Measurements from ENCODE around the gene CRY1. TPM values are rescaled to one million over a fixed set of nuclear protein-coding genes. Genes with fewer than 3 reads are reported as not detected.

Gene CRY1
- total and polyA plus RNA-seq, 9 of the 15 experiments (the other 6 are each of a cell fraction or from before 2014, with no cell fraction given): 8.7 to 33.3 (median 25.2) TPM

DNA sequence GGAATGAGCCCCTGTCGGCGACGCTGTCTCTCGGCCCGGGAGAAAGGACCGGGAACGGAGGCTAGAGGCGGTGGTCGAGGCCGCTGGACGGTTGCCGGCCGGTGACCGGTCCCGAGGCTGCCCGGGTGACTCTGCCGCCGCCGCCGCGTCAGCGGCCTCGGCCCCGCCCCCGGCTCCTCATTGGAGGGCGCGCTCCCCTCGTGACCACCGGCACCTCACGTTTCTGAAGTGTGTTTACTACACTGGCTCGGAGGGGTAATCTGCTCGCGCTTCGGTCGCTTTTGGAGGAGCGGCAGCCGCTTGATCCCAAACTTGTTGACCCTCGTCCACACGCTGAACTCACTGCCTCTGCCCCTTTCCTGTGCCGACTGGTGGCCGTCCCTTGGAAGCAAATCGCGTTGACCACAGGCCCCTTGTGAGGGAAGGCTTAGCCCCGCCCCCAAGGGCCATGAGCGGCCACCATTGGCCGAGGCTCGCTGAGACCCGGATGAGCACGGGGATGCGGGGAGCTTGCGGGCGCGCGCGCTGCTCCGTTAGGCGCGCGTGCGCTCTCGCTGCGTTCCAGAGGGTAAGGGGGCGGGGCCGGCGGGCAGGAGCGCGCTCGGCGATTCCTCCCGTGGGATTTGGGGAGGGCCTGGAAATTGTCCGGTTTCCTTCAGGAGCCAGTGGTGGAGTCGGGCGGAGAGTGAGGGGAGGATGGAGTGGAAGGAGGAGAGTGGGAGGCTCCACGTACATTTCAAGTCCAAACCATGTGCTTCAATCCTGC lies at the start of gene CRY1 (continued):
- TF ChIP-seq YY1 (IDR thresholded peaks at IDR 0.05; ENCODE audit: borderline replicate concordance in 1 of 3, control insufficient read depth in 1 of 3, extremely low read depth in 1 of 3, insufficient read depth in 3 of 3, insufficient read length in 1 of 3, insufficient replicate concordance in 2 of 3, low read depth in 1 of 3, low read length in 2 of 3) (peak in 1 of 3 experiments; percentile 30), TAF15 (IDR thresholded peaks at IDR 0.05; ENCODE audit: low read depth, low read length) (no peak), HDAC2 (IDR thresholded peaks at IDR 0.05) (0 out of 2 replicates have a peak, but pooled peaks have one; percentile 39), FOXJ3 (CRISPR knock-in tag; IDR thresholded peaks at IDR 0.05) (no peak), PHF20 (IDR thresholded peaks at IDR 0.05; ENCODE audit: partially characterized antibody) (peak; percentile 29), NFIC (IDR thresholded peaks at IDR 0.05) (peak; percentile 83), NR2F6 (CRISPR knock-in tag; IDR thresholded peaks at IDR 0.05) (no peak), HDAC1 (IDR thresholded peaks at IDR 0.05) (peak in 1 of 2 experiments; percentile 89; a peak in 2 of 4 replicates), MCM7 (IDR thresholded peaks at IDR 0.05) (no peak), MYBL2 (IDR thresholded peaks at IDR 0.05; ENCODE audit: low read depth) (no peak), MYBL2 (CRISPR knock-in tag; IDR thresholded peaks at IDR 0.05; ENCODE audit: borderline replicate concordance) (no peak), ZSCAN32 (CRISPR knock-in tag; IDR thresholded peaks at IDR 0.05) (0 out of 2 replicates have a peak, but pooled peaks have one; percentile 15)
- TF ChIP-seq, protein P1, sequence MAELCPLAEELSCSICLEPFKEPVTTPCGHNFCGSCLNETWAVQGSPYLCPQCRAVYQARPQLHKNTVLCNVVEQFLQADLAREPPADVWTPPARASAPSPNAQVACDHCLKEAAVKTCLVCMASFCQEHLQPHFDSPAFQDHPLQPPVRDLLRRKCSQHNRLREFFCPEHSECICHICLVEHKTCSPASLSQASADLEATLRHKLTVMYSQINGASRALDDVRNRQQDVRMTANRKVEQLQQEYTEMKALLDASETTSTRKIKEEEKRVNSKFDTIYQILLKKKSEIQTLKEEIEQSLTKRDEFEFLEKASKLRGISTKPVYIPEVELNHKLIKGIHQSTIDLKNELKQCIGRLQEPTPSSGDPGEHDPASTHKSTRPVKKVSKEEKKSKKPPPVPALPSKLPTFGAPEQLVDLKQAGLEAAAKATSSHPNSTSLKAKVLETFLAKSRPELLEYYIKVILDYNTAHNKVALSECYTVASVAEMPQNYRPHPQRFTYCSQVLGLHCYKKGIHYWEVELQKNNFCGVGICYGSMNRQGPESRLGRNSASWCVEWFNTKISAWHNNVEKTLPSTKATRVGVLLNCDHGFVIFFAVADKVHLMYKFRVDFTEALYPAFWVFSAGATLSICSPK (IDR thresholded peaks at IDR 0.05; ENCODE audit: borderline replicate concordance): no peak
- TF ChIP-seq, protein P2, sequence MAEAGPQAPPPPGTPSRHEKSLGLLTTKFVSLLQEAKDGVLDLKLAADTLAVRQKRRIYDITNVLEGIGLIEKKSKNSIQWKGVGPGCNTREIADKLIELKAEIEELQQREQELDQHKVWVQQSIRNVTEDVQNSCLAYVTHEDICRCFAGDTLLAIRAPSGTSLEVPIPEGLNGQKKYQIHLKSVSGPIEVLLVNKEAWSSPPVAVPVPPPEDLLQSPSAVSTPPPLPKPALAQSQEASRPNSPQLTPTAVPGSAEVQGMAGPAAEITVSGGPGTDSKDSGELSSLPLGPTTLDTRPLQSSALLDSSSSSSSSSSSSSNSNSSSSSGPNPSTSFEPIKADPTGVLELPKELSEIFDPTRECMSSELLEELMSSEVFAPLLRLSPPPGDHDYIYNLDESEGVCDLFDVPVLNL (CRISPR knock-in tag; IDR thresholded peaks at IDR 0.05; ENCODE audit: low read depth): 0 out of 2 replicates have a peak, but pooled peaks have one; percentile 33
- TF ChIP-seq, protein P3, sequence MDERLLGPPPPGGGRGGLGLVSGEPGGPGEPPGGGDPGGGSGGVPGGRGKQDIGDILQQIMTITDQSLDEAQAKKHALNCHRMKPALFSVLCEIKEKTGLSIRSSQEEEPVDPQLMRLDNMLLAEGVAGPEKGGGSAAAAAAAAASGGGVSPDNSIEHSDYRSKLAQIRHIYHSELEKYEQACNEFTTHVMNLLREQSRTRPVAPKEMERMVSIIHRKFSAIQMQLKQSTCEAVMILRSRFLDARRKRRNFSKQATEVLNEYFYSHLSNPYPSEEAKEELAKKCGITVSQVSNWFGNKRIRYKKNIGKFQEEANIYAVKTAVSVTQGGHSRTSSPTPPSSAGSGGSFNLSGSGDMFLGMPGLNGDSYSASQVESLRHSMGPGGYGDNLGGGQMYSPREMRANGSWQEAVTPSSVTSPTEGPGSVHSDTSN (CRISPR knock-in tag; IDR thresholded peaks at IDR 0.05; ENCODE audit: low read depth): no peak
- TF ChIP-seq, protein P3 (tag; conservative IDR thresholded peaks at IDR 0.05; ENCODE audit: low read depth): no peak

Measured in K562 (cell line).